ENCODE measurements around the gene TCF19. TPM values are rescaled to one million over a fixed set of nuclear protein-coding genes. Genes with fewer than 3 reads are reported as not detected.

Gene TCF19
- total RNA-seq, 1 experiment from 2014 or later, result 71.7 TPM

DNA sequence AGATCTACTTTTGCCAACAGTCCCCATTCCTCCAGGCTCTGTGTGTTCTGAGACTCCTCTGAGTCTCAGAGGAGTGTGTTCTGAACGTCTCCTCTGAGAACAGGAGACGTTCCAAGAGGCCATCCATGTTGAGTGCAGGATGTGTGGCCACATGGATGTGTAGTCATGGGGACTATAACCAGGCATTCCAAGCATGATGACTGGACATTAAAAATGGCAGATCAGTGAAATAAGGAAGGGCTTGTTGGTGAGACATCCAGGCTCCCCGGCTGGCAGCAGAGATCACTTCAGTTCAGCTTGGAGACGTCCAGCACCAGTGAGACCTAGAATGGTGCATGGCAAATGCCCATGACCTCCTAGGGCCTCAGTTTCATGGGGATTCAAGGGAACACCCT, 46.4 kb downstream of the TCF19 start:
- no peak for DNase-seq (ENCODE audit: low spot score)

DNA sequence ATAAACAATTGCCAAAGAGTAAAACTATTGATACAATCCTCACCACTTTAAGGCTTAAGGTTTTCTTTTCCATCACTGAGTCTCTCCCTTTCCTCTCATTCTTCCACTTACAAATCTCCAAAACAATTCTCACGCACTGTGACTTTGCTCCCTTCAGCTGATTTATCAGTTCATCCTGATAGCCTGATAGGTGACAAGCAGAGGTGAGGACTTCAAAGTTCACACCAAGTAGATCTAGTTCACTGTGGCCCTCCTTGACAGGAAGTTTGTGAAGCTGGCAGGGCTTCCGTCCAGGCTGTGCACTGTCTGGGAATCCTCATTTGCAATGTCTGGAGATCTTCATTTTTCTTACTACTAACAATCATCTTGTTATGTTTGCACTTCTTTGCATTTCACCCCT, 47.2 kb downstream of the TCF19 start:
- no peak for DNase-seq (ENCODE audit: low spot score)

DNA sequence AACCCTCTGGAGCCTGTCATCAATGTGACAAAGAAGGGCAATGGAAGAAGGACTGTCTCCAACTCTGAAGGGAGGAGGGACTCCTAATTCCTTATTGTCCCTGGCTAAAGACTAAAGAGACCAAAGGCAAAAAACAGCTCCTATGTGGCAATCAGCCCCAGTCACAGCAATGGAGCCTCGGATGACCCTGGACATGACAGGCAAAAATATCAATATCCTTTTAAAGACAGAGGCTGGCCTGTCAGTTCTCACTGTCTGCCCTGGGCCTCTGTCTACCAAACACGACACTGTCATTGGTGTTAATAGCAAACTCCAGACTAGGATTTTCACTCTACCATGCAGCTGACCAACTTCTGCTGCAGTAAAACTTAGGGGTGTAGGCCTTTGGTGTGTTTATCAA, 50.1 kb downstream of the TCF19 start:
- no peak for DNase-seq (ENCODE audit: low spot score)

DNA sequence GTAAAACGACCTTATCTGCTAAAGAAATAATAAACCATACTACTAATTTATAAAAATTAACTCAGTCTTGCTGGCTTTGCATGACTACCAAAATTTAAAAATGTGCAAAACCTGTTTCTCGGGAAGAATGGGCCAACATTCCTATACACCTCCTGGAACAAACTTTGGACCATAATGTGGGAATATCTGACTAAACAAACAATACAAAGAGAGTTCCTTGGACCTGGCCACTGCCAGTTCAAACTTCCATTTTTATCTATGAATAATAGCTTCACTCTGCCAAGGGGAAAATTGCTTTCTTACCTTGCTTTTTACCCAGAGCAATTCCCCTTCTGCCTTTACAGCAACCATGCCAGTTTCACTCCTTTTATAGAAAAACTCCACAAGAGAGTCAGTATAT, 50.7 kb downstream of the TCF19 start:
- no peak for DNase-seq (ENCODE audit: low spot score)

DNA sequence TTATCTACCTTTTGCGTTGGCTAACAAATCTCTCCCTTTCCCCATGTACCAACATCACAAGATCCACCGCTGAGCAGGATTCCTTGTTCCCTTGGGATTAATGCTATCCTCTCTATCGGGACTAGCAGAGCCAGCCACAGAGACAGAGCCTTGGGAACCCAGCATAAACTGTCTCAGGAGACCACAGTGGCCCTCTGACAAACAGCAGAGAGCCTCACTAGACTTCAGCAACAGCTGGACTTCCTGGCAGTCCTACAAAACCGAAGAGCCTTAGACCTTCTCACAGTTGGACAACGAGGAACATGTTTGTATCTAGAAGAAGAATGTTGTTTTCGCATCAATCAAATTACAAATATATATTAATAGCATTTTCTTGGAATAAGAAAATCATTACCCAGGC, 51.7 kb downstream of the TCF19 start:
- no peak for DNase-seq (ENCODE audit: low spot score)

DNA sequence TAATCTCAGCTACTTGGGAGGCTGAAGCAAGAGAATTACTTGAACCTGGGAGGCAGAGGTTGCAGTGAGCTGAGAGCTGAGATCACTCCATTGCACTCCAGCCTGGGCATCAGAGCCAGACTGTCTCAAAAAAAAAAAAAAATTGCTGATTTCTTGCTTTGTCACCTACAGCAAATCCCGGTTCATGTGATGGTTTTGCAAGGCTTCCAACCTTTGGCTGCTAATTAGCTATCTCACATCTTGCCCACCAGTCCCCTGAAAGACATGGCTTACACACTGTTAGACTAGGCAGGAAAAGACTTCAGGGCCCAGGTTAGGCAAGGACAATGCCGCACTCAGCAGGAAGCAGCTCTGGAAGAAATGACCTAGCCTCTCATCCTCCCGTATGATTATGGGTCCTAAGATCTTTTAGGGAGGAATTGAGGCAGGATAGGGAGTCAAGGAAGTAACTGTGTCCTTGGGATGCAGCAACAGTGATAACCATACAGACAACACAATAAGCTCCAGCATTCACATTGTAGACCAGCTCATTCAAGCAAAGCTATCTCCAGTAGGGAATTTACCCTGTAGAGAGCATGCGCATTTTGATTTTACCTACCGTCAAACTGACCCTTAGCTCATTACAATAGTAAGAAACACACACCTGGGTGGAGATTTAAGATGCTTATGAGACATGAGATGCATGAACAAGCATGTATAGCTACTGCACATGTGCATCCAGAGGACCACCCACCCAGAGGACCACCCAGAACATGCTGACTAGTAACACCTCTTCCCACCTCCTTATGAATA, 52.5 kb downstream of the TCF19 start:
- DNase-seq (ENCODE audit: low spot score), result no peak

Small RNAs within 50 kb of the gene (small RNA-seq; reads per million reads assigned to genes)
- not detected for gene POLR2LP1

Other genes with a start within 250 kb of the TCF19 start
- 23.2 and 24.4 TPM in 2 replicates for gene VARS2, start 244.4 kb upstream of the TCF19 start, total RNA-seq (2014; rRNA removed; shearing (Covaris generic))
- gene SFTA2, start 226.4 kb upstream of the TCF19 start, total RNA-seq (2014; rRNA removed; shearing (Covaris generic)), result 4.7 and 8.0 TPM in 2 replicates
- gene MUCL3, start 217.6 kb upstream of the TCF19 start, total RNA-seq (2014; rRNA removed; shearing (Covaris generic)), result 0.08 and 0.15 TPM in 2 replicates
- not detected in 2 replicates for gene MUC21, start 174.9 kb upstream of the TCF19 start, total RNA-seq (2014; rRNA removed; shearing (Covaris generic))
- gene MUC22, start 148.1 kb upstream of the TCF19 start, total RNA-seq (2014; rRNA removed; shearing (Covaris generic)), result not detected in 2 replicates
- gene C6orf15, start 46.0 kb upstream of the TCF19 start, total RNA-seq (2014; rRNA removed; shearing (Covaris generic)), result 0.13 and 0.33 TPM in 2 replicates
- 1.1 and 1.2 TPM in 2 replicates for gene PSORS1C1, start 43.8 kb upstream of the TCF19 start, total RNA-seq (2014; rRNA removed; shearing (Covaris generic))
- 0.08 TPM in 1 of 2 replicates, not detected in the other for gene CDSN, start 38.1 kb upstream of the TCF19 start, total RNA-seq (2014; rRNA removed; shearing (Covaris generic))
- not detected in 2 replicates for gene PSORS1C2, start 19.5 kb upstream of the TCF19 start, total RNA-seq (2014; rRNA removed; shearing (Covaris generic))
- gene CCHCR1, start 787 bp upstream of the TCF19 start, total RNA-seq (2014; rRNA removed; shearing (Covaris generic)), result 30.8 and 38.0 TPM in 2 replicates
- gene POU5F1, start 12.1 kb downstream of the TCF19 start, total RNA-seq (2014; rRNA removed; shearing (Covaris generic)), result 1.7 and 2.6 TPM in 2 replicates
- gene HLA-C, start 113.5 kb downstream of the TCF19 start, total RNA-seq (2014; rRNA removed; shearing (Covaris generic)), result 110 and 133 TPM in 2 replicates
- gene HLA-B, start 198.6 kb downstream of the TCF19 start, total RNA-seq (2014; rRNA removed; shearing (Covaris generic)), result 15.3 and 19.8 TPM in 2 replicates
- gene MICA, start 245.0 kb downstream of the TCF19 start, total RNA-seq (2014; rRNA removed; shearing (Covaris generic)), result 36.1 and 39.2 TPM in 2 replicates

Data from HT-29 (cell line).